Epithelial cell of esophagus (primary cell): ENCODE data around the gene PLA2G4C.
"Not testable (repeated sequence)": the region's sequence is repeated elsewhere in the genome, so short reads cannot be mapped to it uniquely, and the experiment has no call there.

Source experiments
- DNase-seq: peaks from one replicate; pipeline ENCODE4 v3.0.0; 2010; ENCODE audit warnings: low read depth
- H3K4me3 ChIP-seq: 2 replicates; pipeline ENCODE4 v1.5.1; 2011; ENCODE audit warnings: mild to moderate bottlenecking, low read length, control low read depth
- CTCF ChIP-seq: IDR thresholded peaks from 2 replicates; pipeline ENCODE4 v1.5.1; 2011; ENCODE audit warnings: low read depth, mild to moderate bottlenecking, low read length, control low read depth, inconsistent platforms; ENCODE audit not compliant: insufficient read depth; ENCODE audit errors: missing control alignments

Gene PLA2G4C

GRCh38 chr19:48085076-48085475 is 25.5 kb downstream of the PLA2G4C start:
- TF ChIP-seq CTCF: no peak
- H3K4me3 ChIP-seq: no peak overlapping the region
- DNase-seq: no peak

GRCh38 chr19:48081106-48081505 is 29.5 kb downstream of the PLA2G4C start:
- TF ChIP-seq CTCF: no peak
- no peak overlapping the region for H3K4me3 ChIP-seq
- no peak for DNase-seq

- not testable (repeated sequence) for DNase-seq, H3K4me3 ChIP-seq
Observed at GRCh38 chr19:48070177-48070769, 40.3 kb downstream of the PLA2G4C start.

GRCh38 chr19:48069435-48069834 is 41.2 kb downstream of the PLA2G4C start:
- DNase-seq: no peak
- TF ChIP-seq CTCF: no peak
- no peak overlapping the region for H3K4me3 ChIP-seq

- no peak overlapping the region for H3K4me3 ChIP-seq
- DNase-seq: no peak
- no peak for TF ChIP-seq CTCF
Observed at GRCh38 chr19:48064509-48064908, 46.1 kb downstream of the PLA2G4C start.

GRCh38 chr19:48061401-48062344 is 48.9 kb downstream of the PLA2G4C start:
- TF ChIP-seq CTCF: no peak
- no peak overlapping the region for H3K4me3 ChIP-seq
- DNase-seq: no peak

- no peak for DNase-seq
- TF ChIP-seq CTCF: no peak
- H3K4me3 ChIP-seq: no peak overlapping the region
Observed at GRCh38 chr19:48060381-48060780, 50.2 kb downstream of the PLA2G4C start.
